IPS-15b (cell line): ENCODE data around the gene ADGRF1.
"Not testable (repeated sequence)": the region's sequence is repeated elsewhere in the genome, so short reads cannot be mapped to it uniquely, and the experiment has no call there.

Source experiments
- H3K27me3 ChIP-seq: one replicate; pipeline ENCODE4 v1.6.1; 2013; ENCODE audit warnings: low read length; ENCODE audit not compliant: control insufficient read depth, insufficient read depth
- H3K36me3 ChIP-seq: one replicate; pipeline ENCODE4 v1.6.1; 2013; ENCODE audit warnings: low read length; ENCODE audit not compliant: control insufficient read depth, insufficient read depth
- H3K4me1 ChIP-seq: one replicate; pipeline ENCODE4 v1.6.1; 2013; ENCODE audit warnings: mild to moderate bottlenecking, low read length; ENCODE audit not compliant: control insufficient read depth, insufficient read depth
- H3K4me3 ChIP-seq: one replicate; pipeline ENCODE4 v1.5.1; 2013; ENCODE audit warnings: low read depth, low read length
- H3K9ac ChIP-seq: one replicate; pipeline ENCODE4 v1.6.1; 2013; ENCODE audit warnings: low read depth, mild to moderate bottlenecking, low read length
- H3K9me3 ChIP-seq: one replicate; pipeline ENCODE4 v1.6.1; 2013; ENCODE audit warnings: mild to moderate bottlenecking, low read length; ENCODE audit not compliant: control insufficient read depth, insufficient read depth

The ADGRF1 gene

GRCh38 chr6:47042275-47042791 is at the start of gene ADGRF1:
ADGRF1 (minus strand) TSS chr6:47042332; CDS start chr6:47029061, 13,271 bp downstream.
- H3K9ac ChIP-seq: no peak within 1 kb of the TSS
- H3K27me3 ChIP-seq: no peaks in the 10 kb centered on the region
- peaks cover 9% of the 10 kb centered on the region for H3K4me1 ChIP-seq
- H3K4me3 ChIP-seq: no peak within 1 kb of the TSS
- H3K9me3 ChIP-seq: no peaks in the 10 kb centered on the region
- no peaks in the 10 kb centered on the region for H3K36me3 ChIP-seq

- no peaks in the 10 kb centered on the region for H3K9me3 ChIP-seq
- H3K4me3 ChIP-seq: no peak overlapping the region
- no peaks in the 10 kb centered on the region for H3K36me3 ChIP-seq
- H3K9ac ChIP-seq: no peak overlapping the region
- H3K4me1 ChIP-seq: no peaks in the 10 kb centered on the region
- no peaks in the 10 kb centered on the region for H3K27me3 ChIP-seq
These were observed 48.7 kb upstream of the ADGRF1 start for GRCh38 chr6:47090881-47091280.

- not testable (repeated sequence) for H3K9me3 ChIP-seq, H3K9ac ChIP-seq, H3K27me3 ChIP-seq, H3K4me1 ChIP-seq, H3K4me3 ChIP-seq, H3K36me3 ChIP-seq
These were observed 47.3 kb upstream of the ADGRF1 start for GRCh38 chr6:47089473-47089872.

- Histone ChIP-seq H3K9ac (no peak overlapping the region), H3K4me3 (no peak overlapping the region), H3K4me1 (no peaks in the 10 kb centered on the region), H3K36me3 (no peaks in the 10 kb centered on the region), H3K27me3 (no peaks in the 10 kb centered on the region), H3K9me3 (no peaks in the 10 kb centered on the region)
These were observed 44.1 kb upstream of the ADGRF1 start for GRCh38 chr6:47086051-47086770.

- Histone ChIP-seq H3K36me3 (no peaks in the 10 kb centered on the region), H3K9ac (no peak overlapping the region), H3K27me3 (no peaks in the 10 kb centered on the region), H3K4me1 (no peaks in the 10 kb centered on the region), H3K4me3 (no peak overlapping the region), H3K9me3 (no peaks in the 10 kb centered on the region)
These were observed 42.5 kb upstream of the ADGRF1 start for GRCh38 chr6:47084610-47085009.

- Histone ChIP-seq H3K4me1 (no peaks in the 10 kb centered on the region), H3K9me3 (no peaks in the 10 kb centered on the region), H3K27me3 (no peaks in the 10 kb centered on the region), H3K9ac (no peak overlapping the region), H3K4me3 (no peak overlapping the region), H3K36me3 (no peaks in the 10 kb centered on the region)
These were observed 41.5 kb upstream of the ADGRF1 start for GRCh38 chr6:47083586-47084047.

GRCh38 chr6:47080083-47080596 is 38.0 kb upstream of the ADGRF1 start:
- H3K9ac ChIP-seq: no peak overlapping the region
- no peaks in the 10 kb centered on the region for H3K4me1 ChIP-seq
- H3K9me3 ChIP-seq: no peaks in the 10 kb centered on the region
- no peaks in the 10 kb centered on the region for H3K27me3 ChIP-seq
- no peak overlapping the region for H3K4me3 ChIP-seq
- no peaks in the 10 kb centered on the region for H3K36me3 ChIP-seq

- Histone ChIP-seq H3K36me3 (no peaks in the 10 kb centered on the region), H3K4me1 (no peaks in the 10 kb centered on the region), H3K9ac (no peak overlapping the region), H3K9me3 (no peaks in the 10 kb centered on the region), H3K27me3 (no peaks in the 10 kb centered on the region), H3K4me3 (no peak overlapping the region)
These were observed 37.5 kb upstream of the ADGRF1 start for GRCh38 chr6:47079638-47080037.

- Histone ChIP-seq H3K4me1 (no peaks in the 10 kb centered on the region), H3K36me3 (no peaks in the 10 kb centered on the region), H3K9ac (no peak overlapping the region), H3K4me3 (no peak overlapping the region), H3K27me3 (no peaks in the 10 kb centered on the region), H3K9me3 (no peaks in the 10 kb centered on the region)
These were observed 36.9 kb upstream of the ADGRF1 start for GRCh38 chr6:47078991-47079390.

- Histone ChIP-seq H3K9me3 (no peaks in the 10 kb centered on the region), H3K4me1 (no peaks in the 10 kb centered on the region), H3K9ac (no peak overlapping the region), H3K36me3 (no peaks in the 10 kb centered on the region), H3K4me3 (no peak overlapping the region), H3K27me3 (no peaks in the 10 kb centered on the region)
These were observed 34.6 kb upstream of the ADGRF1 start for GRCh38 chr6:47076422-47077344.

GRCh38 chr6:47075741-47076421 is 33.7 kb upstream of the ADGRF1 start:
- Histone ChIP-seq H3K9me3 (no peaks in the 10 kb centered on the region), H3K4me3 (no peak overlapping the region), H3K9ac (no peak overlapping the region), H3K4me1 (no peaks in the 10 kb centered on the region), H3K27me3 (no peaks in the 10 kb centered on the region), H3K36me3 (no peaks in the 10 kb centered on the region)
